NCI-H2107 (cell line): ENCODE data around the gene LSM3.

Source experiments
- DNase-seq: peaks from one replicate; lab custom pipeline; 2025; lab: John Stamatoyannopoulos, UW

Gene LSM3

GRCh38 chr3:14241716-14242115 lies 63.1 kb downstream of the LSM3 start:
- DNase-seq: no peak

GRCh38 chr3:14242490-14243311 lies 64.1 kb downstream of the LSM3 start:
- DNase-seq: no peak

- no peak for DNase-seq
Measured at GRCh38 chr3:14243782-14244181, 65.2 kb downstream of the LSM3 start.

- DNase-seq: no peak
Measured at GRCh38 chr3:14244521-14245247, 66.1 kb downstream of the LSM3 start.

GRCh38 chr3:14245248-14245639 lies 66.6 kb downstream of the LSM3 start:
- no peak for DNase-seq

- no peak for DNase-seq
Measured at GRCh38 chr3:14245822-14246221, 67.2 kb downstream of the LSM3 start.

- no peak for DNase-seq
Measured at GRCh38 chr3:14246414-14246813, 67.8 kb downstream of the LSM3 start.

- no peak for DNase-seq
Measured at GRCh38 chr3:14248477-14248848, 69.8 kb downstream of the LSM3 start.

GRCh38 chr3:14248849-14249523 lies 70.4 kb downstream of the LSM3 start:
- DNase-seq: no peak
